ENCODE measurements around the gene MLXIP. TPM values are rescaled to one million over a fixed set of nuclear protein-coding genes. Genes with fewer than 3 reads are reported as not detected.

MLXIP gene, protein sequence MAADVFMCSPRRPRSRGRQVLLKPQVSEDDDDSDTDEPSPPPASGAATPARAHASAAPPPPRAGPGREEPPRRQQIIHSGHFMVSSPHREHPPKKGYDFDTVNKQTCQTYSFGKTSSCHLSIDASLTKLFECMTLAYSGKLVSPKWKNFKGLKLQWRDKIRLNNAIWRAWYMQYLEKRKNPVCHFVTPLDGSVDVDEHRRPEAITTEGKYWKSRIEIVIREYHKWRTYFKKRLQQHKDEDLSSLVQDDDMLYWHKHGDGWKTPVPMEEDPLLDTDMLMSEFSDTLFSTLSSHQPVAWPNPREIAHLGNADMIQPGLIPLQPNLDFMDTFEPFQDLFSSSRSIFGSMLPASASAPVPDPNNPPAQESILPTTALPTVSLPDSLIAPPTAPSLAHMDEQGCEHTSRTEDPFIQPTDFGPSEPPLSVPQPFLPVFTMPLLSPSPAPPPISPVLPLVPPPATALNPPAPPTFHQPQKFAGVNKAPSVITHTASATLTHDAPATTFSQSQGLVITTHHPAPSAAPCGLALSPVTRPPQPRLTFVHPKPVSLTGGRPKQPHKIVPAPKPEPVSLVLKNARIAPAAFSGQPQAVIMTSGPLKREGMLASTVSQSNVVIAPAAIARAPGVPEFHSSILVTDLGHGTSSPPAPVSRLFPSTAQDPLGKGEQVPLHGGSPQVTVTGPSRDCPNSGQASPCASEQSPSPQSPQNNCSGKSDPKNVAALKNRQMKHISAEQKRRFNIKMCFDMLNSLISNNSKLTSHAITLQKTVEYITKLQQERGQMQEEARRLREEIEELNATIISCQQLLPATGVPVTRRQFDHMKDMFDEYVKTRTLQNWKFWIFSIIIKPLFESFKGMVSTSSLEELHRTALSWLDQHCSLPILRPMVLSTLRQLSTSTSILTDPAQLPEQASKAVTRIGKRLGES
- total RNA-seq (10 to 100 TPM; 47.0 to 58.8 TPM), polyA plus RNA-seq (10 to 100 TPM; 29.1 to 30.5 TPM)
- long read RNA-seq, donor 1, full-length matches to known transcripts, result 4 of 42 reads
- long read RNA-seq, donor 1, partial matches to known transcripts, result 38 of 42 reads
- long read RNA-seq, donor 1, other reads (novel, unspliced or antisense), result 0 of 42 reads
- long read RNA-seq, donor 2, partial matches to known transcripts, result 12 of 12 reads
- long read RNA-seq, donor 2, other reads (novel, unspliced or antisense), result 0 of 12 reads
- long read RNA-seq, donor 3, full-length matches to known transcripts, result 5 of 15 reads
- long read RNA-seq, donor 3, partial matches to known transcripts, result 10 of 15 reads
- long read RNA-seq, donor 3, other reads (novel, unspliced or antisense), result 0 of 15 reads
- long read RNA-seq, donor 4, full-length matches to known transcripts, result 1 of 9 reads
- long read RNA-seq, donor 4, partial matches to known transcripts, result 8 of 9 reads
- long read RNA-seq, donor 4, other reads (novel, unspliced or antisense), result 0 of 9 reads
- long read RNA-seq, donor 5, full-length matches to known transcripts, result 4 of 26 reads
- long read RNA-seq, donor 5, partial matches to known transcripts, result 22 of 26 reads
- long read RNA-seq, donor 5, other reads (novel, unspliced or antisense), result 0 of 26 reads

DNA sequence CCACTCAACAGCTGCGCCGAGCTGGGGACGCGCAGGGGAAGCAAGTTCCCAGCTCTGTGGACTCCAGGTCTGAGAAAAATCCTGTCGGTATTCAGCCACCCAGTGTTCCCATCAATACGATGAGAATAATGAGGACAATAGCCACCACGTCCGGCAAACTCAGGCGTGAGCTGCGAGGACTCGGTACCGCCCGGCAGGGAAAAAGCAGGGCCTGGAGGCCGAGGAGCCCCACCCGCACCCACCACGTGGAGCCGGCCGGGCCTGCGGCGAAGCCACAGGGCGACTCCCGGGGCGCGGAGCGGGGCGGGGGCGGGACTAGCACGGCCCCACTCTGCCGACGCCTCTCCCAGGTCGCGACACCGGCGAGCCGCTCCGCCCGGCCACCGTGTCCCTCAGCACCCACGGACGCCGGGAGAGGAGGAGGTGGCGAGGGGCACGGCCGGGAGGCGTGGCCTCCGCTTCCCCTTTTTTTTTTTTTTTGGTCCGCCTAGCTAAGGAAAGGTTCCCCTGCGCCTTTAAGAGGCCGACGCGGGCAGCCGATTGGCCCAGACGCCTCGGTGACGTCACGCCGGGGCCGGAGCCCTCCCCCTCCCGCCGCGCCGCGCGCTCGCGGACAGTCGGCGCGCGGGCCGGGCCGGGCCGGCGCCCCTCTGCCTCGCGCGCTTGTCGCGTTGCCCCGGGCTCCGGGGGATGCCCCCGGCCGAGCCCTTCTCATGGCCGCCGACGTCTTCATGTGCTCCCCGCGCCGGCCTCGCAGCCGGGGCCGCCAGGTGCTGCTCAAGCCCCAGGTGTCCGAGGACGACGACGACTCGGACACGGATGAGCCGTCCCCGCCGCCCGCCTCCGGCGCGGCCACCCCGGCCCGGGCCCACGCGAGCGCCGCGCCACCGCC lies at the start of gene MLXIP:
MLXIP (plus strand) TSS at position 616 of the 892 bp plus-strand sequence; CDS start at position 714, 98 bp downstream.
- peak; percentile 74 for ATAC-seq (ENCODE audit: insufficient read depth, low FRiP score)
- H3K36me3 ChIP-seq (ENCODE audit: control insufficient read depth in 4 of 4, insufficient read depth in 4 of 4, low read length in 4 of 4), result peaks cover 0 to 8% (median 0%) of the 10 kb centered on the region in 4 donors

DNA sequence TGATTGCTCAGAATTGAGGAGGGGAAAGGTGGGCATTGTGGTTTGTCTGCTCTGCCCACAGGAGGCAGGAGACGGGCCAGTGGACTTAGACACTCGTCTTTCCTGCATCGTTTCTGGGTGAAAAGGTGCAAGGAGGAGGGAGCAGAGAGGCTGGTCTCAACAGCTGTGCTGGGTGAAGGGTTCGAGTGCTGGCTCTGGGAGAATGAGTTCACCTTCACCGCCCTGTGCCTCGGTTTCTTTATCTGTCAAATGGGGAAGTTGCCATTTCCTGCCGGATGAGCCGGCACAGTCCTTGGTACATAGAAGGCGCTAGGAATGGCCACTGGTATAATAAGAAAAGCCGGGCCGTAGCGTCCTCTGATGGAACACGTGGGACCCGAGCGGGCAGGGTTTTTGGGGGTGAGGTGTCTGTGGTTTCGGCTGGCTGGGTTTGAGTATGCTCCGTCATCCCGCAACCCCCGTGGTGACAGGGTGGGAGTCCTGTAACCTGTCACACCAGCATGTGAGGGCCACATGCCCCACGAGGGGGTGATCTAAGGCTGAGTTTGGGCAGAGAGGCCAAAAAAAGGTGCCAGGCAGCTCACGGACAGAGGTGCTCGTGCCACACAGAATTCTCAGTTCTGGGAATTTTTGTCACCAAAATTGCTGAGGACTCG lies 49.5 kb upstream of the MLXIP start:
- WGBS, 2 donors, result 82 to 85% methylated on average over 23 of the region's 23 CpGs

More for the DNA sequence above, at the start of gene MLXIP:
- Histone ChIP-seq H3K9ac (ENCODE audit: insufficient read depth in 1 of 2, low read length in 2 of 2) (peak within 1 kb of the TSS; percentile 72 to 81), H3K27me3 (ENCODE audit: control insufficient read depth in 3 of 3, insufficient read depth in 3 of 3, low read length in 2 of 3) (no peaks in the 10 kb centered on the region), H3K4me1 (ENCODE audit: control insufficient read depth in 5 of 5, insufficient read depth in 5 of 5, low read length in 5 of 5) (peaks cover 11 to 42% (median 16%) of the 10 kb centered on the region in 5 donors), H3K27ac (ENCODE audit: low read depth in 1 of 2, low read length in 1 of 2) (peak within 1 kb of the TSS; percentile 88 to 95), H3K9me3 (ENCODE audit: control insufficient read depth in 4 of 4, insufficient read depth in 3 of 4, low read length in 3 of 4) (no peaks in the 10 kb centered on the region), H3K4me3 (peak within 1 kb of the TSS; percentile 87)
- peak; percentile 95 to 97 (median 95) for DNase-seq
- WGBS, 2 donors, result 0 to 1% methylated on average over 64 to 113 of the region's 113 CpGs
- TF ChIP-seq, protein P1, sequence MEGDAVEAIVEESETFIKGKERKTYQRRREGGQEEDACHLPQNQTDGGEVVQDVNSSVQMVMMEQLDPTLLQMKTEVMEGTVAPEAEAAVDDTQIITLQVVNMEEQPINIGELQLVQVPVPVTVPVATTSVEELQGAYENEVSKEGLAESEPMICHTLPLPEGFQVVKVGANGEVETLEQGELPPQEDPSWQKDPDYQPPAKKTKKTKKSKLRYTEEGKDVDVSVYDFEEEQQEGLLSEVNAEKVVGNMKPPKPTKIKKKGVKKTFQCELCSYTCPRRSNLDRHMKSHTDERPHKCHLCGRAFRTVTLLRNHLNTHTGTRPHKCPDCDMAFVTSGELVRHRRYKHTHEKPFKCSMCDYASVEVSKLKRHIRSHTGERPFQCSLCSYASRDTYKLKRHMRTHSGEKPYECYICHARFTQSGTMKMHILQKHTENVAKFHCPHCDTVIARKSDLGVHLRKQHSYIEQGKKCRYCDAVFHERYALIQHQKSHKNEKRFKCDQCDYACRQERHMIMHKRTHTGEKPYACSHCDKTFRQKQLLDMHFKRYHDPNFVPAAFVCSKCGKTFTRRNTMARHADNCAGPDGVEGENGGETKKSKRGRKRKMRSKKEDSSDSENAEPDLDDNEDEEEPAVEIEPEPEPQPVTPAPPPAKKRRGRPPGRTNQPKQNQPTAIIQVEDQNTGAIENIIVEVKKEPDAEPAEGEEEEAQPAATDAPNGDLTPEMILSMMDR (IDR thresholded peaks at IDR 0.05; ENCODE audit: control extremely low read depth, extremely low read depth), result no peak

More for the DNA sequence above, 49.5 kb upstream of the MLXIP start:
- DNase-seq (no peak), ATAC-seq (ENCODE audit: insufficient read depth, low FRiP score) (no peak)
- no peak overlapping the region for H3K4me3 ChIP-seq
- H3K9ac ChIP-seq (ENCODE audit: insufficient read depth in 1 of 2, low read length in 2 of 2), result no peak overlapping the region
- H3K9me3 ChIP-seq (ENCODE audit: control insufficient read depth in 4 of 4, insufficient read depth in 3 of 4, low read length in 3 of 4), result no peaks in the 10 kb centered on the region
- peak overlapping the region in 1 of 2 donors; percentile 51 for H3K27ac ChIP-seq (ENCODE audit: low read depth in 1 of 2, low read length in 1 of 2)
- peaks cover 0 to 6% (median 2%) of the 10 kb centered on the region in 5 donors for H3K4me1 ChIP-seq (ENCODE audit: control insufficient read depth in 5 of 5, insufficient read depth in 5 of 5, low read length in 5 of 5)
- no peaks in the 10 kb centered on the region for H3K27me3 ChIP-seq (ENCODE audit: control insufficient read depth in 3 of 3, insufficient read depth in 3 of 3, low read length in 2 of 3)
- H3K36me3 ChIP-seq (ENCODE audit: control insufficient read depth in 4 of 4, insufficient read depth in 4 of 4, low read length in 4 of 4), result peaks cover 0 to 2% (median 0%) of the 10 kb centered on the region in 4 donors
- TF ChIP-seq, protein P1 (IDR thresholded peaks at IDR 0.05; ENCODE audit: control extremely low read depth, extremely low read depth), result no peak

Data from lung (tissue), 16 donors.